Peyer's patch (tissue), 4 donors: Measurements from ENCODE around the gene CSNK2A2. TPM values are rescaled to one million over a fixed set of nuclear protein-coding genes. Genes with fewer than 3 reads are reported as not detected.
A peak's percentile ranks its signal among the peaks of the same experiment; 100 is the strongest.

ENCODE experiments used
- DNase-seq, 3 donors: peaks; one replicate each; pipeline ENCODE4 v3.0.0-alpha.2; 2017 to 2019
- H3K27ac ChIP-seq, 4 donors: fragments of 200-600 bp; sonication (generic); one replicate each; pipeline ENCODE4 v1.5.1; 2016 to 2019
- H3K27me3 ChIP-seq, 2 donors: fragments of 200-600 bp; sonication (generic); one replicate each; pipeline ENCODE4 v1.5.1; 2019
- H3K36me3 ChIP-seq, 3 donors: fragments of 200-600 bp; sonication (generic); one replicate each; pipeline ENCODE4 v1.5.1; 2016 to 2019
- H3K4me1 ChIP-seq, 4 donors: fragments of 200-600 bp; sonication (generic); one replicate each; pipeline ENCODE4 v1.5.1; 2016 to 2019
- H3K4me3 ChIP-seq, 4 donors: fragments of 200-600 bp; sonication (generic); 1 replicate in 3 of 4; 2 replicates in 1 of 4; pipeline ENCODE4 v1.5.1; 2016 to 2019; ENCODE audit warnings: mild to moderate bottlenecking in 1 of 4
- H3K9me3 ChIP-seq, 4 donors: fragments of 200-600 bp; sonication (generic); one replicate each; pipeline ENCODE4 v1.5.1; 2016 to 2019; ENCODE audit warnings: mild to moderate bottlenecking in 1 of 4
- CTCF ChIP-seq, 6 experiments: fragments of 450-650 bp in 4 of 6; fragments of 200-600 bp in 2 of 6; sonication (generic) in 1 of 6; IDR thresholded peaks; one replicate each; pipeline ENCODE4 v1.5.1; 2017 to 2019; ENCODE audit warnings: antibody characterized with exemption in 6 of 6, mild to moderate bottlenecking in 3 of 6, moderate library complexity in 1 of 6
- POLR2A ChIP-seq, 2 donors: fragments of 450-650 bp; IDR thresholded peaks; one replicate each; pipeline ENCODE4 v1.5.1; 2017; ENCODE audit warnings: antibody characterized with exemption in 2 of 2, mild to moderate bottlenecking in 2 of 2, moderate library complexity in 2 of 2
- total RNA-seq, 4 donors: library from RNA; depleted of rRNA; stranded (reverse); fragments of >200 nt; gene quantifications; one replicate each; pipeline ENCODE4 v1.1.0, GENCODE V29; 2016

Gene CSNK2A2
- total RNA-seq, 4 donors from 2014 or later: 25.1 to 36.4 (median 29.6) TPM

- no peaks in the 10 kb centered on the region for H3K27me3 ChIP-seq
- peaks cover 0 to 13% (median 5%) of the 10 kb centered on the region in 4 donors for H3K4me1 ChIP-seq
- peak overlapping the region; percentile 69 to 95 (median 73) for H3K4me3 ChIP-seq
- peak in 1 of 3 donors; percentile 47 for DNase-seq
- peaks cover 0 to 24% (median 0%) of the 10 kb centered on the region in 3 donors for H3K36me3 ChIP-seq
- no peaks in the 10 kb centered on the region for H3K9me3 ChIP-seq
- no peak for TF ChIP-seq CTCF (IDR thresholded peaks at IDR 0.05)
- no peak for TF ChIP-seq POLR2A (IDR thresholded peaks at IDR 0.05)
- H3K27ac ChIP-seq: peak overlapping the region in 2 of 4 donors; percentile 49 to 60
Measured at GRCh38 chr16:58197314-58198012, 443 bp downstream of the CSNK2A2 start.

GRCh38 chr16:58196898-58197313 is 1.0 kb downstream of the CSNK2A2 start:
- Histone ChIP-seq H3K9me3 (no peaks in the 10 kb centered on the region), H3K4me3 (peak overlapping the region; percentile 69 to 95 (median 73)), H3K27ac (peak overlapping the region in 1 of 4 donors; percentile 60), H3K27me3 (no peaks in the 10 kb centered on the region), H3K4me1 (peaks cover 0 to 13% (median 5%) of the 10 kb centered on the region in 4 donors), H3K36me3 (peaks cover 0 to 29% (median 0%) of the 10 kb centered on the region in 3 donors)
- TF ChIP-seq CTCF (IDR thresholded peaks at IDR 0.05) (no peak), POLR2A (IDR thresholded peaks at IDR 0.05) (no peak)
- DNase-seq: no peak

- H3K27ac ChIP-seq: no peak overlapping the region
- no peak overlapping the region for H3K4me3 ChIP-seq
- peaks cover 0 to 35% (median 0%) of the 10 kb centered on the region in 3 donors for H3K36me3 ChIP-seq
- no peaks in the 10 kb centered on the region for H3K27me3 ChIP-seq
- H3K9me3 ChIP-seq: no peaks in the 10 kb centered on the region
- DNase-seq: no peak
- peaks cover 0 to 13% (median 5%) of the 10 kb centered on the region in 4 donors for H3K4me1 ChIP-seq
- TF ChIP-seq CTCF (IDR thresholded peaks at IDR 0.05): no peak
- TF ChIP-seq POLR2A (IDR thresholded peaks at IDR 0.05): no peak
Measured at GRCh38 chr16:58195771-58196170, 2.1 kb downstream of the CSNK2A2 start.

- TF ChIP-seq CTCF (IDR thresholded peaks at IDR 0.05) (no peak), POLR2A (IDR thresholded peaks at IDR 0.05) (no peak)
- Histone ChIP-seq H3K27ac (no peak overlapping the region), H3K4me3 (no peak overlapping the region), H3K4me1 (peaks cover 0 to 13% (median 5%) of the 10 kb centered on the region in 4 donors), H3K27me3 (no peaks in the 10 kb centered on the region), H3K9me3 (no peaks in the 10 kb centered on the region), H3K36me3 (peaks cover 0 to 37% (median 0%) of the 10 kb centered on the region in 3 donors)
- no peak for DNase-seq
Measured at GRCh38 chr16:58195344-58195743, 2.6 kb downstream of the CSNK2A2 start.

GRCh38 chr16:58194790-58195189 is 3.1 kb downstream of the CSNK2A2 start:
- H3K4me3 ChIP-seq: no peak overlapping the region
- TF ChIP-seq POLR2A (IDR thresholded peaks at IDR 0.05) (no peak), CTCF (IDR thresholded peaks at IDR 0.05) (no peak)
- H3K9me3 ChIP-seq: no peaks in the 10 kb centered on the region
- DNase-seq: no peak
- H3K27me3 ChIP-seq: no peaks in the 10 kb centered on the region
- peaks cover 0 to 42% (median 0%) of the 10 kb centered on the region in 3 donors for H3K36me3 ChIP-seq
- H3K4me1 ChIP-seq: peaks cover 0 to 13% (median 5%) of the 10 kb centered on the region in 4 donors
- H3K27ac ChIP-seq: no peak overlapping the region
